SK-N-SH treated with all-trans-retinoic acid at 6 μM for 48 hours (cell line): ENCODE measurements around the gene LXN.

Source experiments
- ATAC-seq: fragments of 200-7000 bp; cut with Tn5 transposase; 3 replicates; pipeline ENCODE4 v1.9.1; 2020; ENCODE audit warnings: mild to moderate bottlenecking, moderate library complexity
- BACH2 ChIP-seq: fragments of 250-450 bp; sonication (Bioruptor Pico); IDR thresholded peaks from 2 replicates; pipeline ENCODE4 v1.9.0; 2021; ENCODE audit warnings: mild to moderate bottlenecking, borderline replicate concordance
- CREB5 ChIP-seq: fragments of 250-450 bp; sonication (Bioruptor Pico); IDR thresholded peaks from 2 replicates; pipeline ENCODE4 v1.5.1; 2020; ENCODE audit warnings: low read depth, mild to moderate bottlenecking, moderate library complexity
- CSDC2 ChIP-seq: fragments of 250-450 bp; sonication (Bioruptor Pico); IDR thresholded peaks from 2 replicates; pipeline ENCODE4 v1.5.0; 2020; ENCODE audit warnings: mild to moderate bottlenecking, moderate library complexity
- CSRNP3 ChIP-seq: fragments of 250-450 bp; sonication (Bioruptor Pico); IDR thresholded peaks from 2 replicates; pipeline ENCODE4 v1.5.1; 2021; ENCODE audit warnings: mild to moderate bottlenecking, moderate library complexity
- ESRRG ChIP-seq: fragments of 250-450 bp; sonication (Bioruptor Pico); IDR thresholded peaks from 2 replicates; pipeline ENCODE4 v1.6.1; 2021; ENCODE audit warnings: mild to moderate bottlenecking
- ISL1 ChIP-seq: fragments of 250-450 bp; sonication (Bioruptor Pico); IDR thresholded peaks from 2 replicates; pipeline ENCODE4 v2.1.2; 2022; ENCODE audit warnings: mild to moderate bottlenecking, moderate library complexity
- OSR1 ChIP-seq: fragments of 250-450 bp; sonication (Bioruptor Pico); IDR thresholded peaks from 2 replicates; pipeline ENCODE4 v1.8.0; 2022; ENCODE audit warnings: moderate library complexity, mild to moderate bottlenecking, inconsistent platforms
- POU6F1 ChIP-seq: fragments of 250-450 bp; sonication (Bioruptor Pico); IDR thresholded peaks from 2 replicates; pipeline ENCODE4 v1.8.0; 2021; ENCODE audit warnings: low read depth, mild to moderate bottlenecking, moderate library complexity, borderline replicate concordance
- RARB ChIP-seq: fragments of 250-450 bp; sonication (Bioruptor Pico); IDR thresholded peaks from 2 replicates; pipeline ENCODE4 v1.8.0; 2021; ENCODE audit warnings: mild to moderate bottlenecking, moderate library complexity
- TCF4 ChIP-seq: fragments of 250-450 bp; sonication (Bioruptor Pico); IDR thresholded peaks from 2 replicates; pipeline ENCODE4 v1.8.0; 2021; ENCODE audit warnings: mild to moderate bottlenecking, moderate library complexity, borderline replicate concordance
- TSHZ2 ChIP-seq: fragments of 250-450 bp; sonication (Bioruptor Pico); IDR thresholded peaks from 2 replicates; pipeline ENCODE4 v1.5.0; 2020; ENCODE audit warnings: mild to moderate bottlenecking, moderate library complexity
- ZC3H10 ChIP-seq: fragments of 250-450 bp; sonication (Bioruptor Pico); IDR thresholded peaks from 2 replicates; pipeline ENCODE4 v1.5.1; 2021; ENCODE audit warnings: mild to moderate bottlenecking, moderate library complexity
- ZNF70 ChIP-seq: fragments of 450-650 bp; formaldehyde crosslinking; IDR thresholded peaks from 2 replicates; pipeline ENCODE4 v1.5.0; 2020; ENCODE audit warnings: mild to moderate bottlenecking, moderate library complexity

Gene LXN

GRCh38 chr3:158683230-158683962 lies 10.9 kb upstream of the LXN start:
- no peak for TF ChIP-seq CSDC2 (CRISPR knock-in tag)
- TF ChIP-seq RARB: no peak
- TF ChIP-seq CSRNP3 (CRISPR knock-in tag): no peak
- TF ChIP-seq ZNF70 (CRISPR knock-in tag): no peak
- no peak for TF ChIP-seq BACH2 (CRISPR knock-in tag)
- no peak for TF ChIP-seq CREB5
- TF ChIP-seq OSR1 (CRISPR knock-in tag): no peak
- no peak for ATAC-seq

GRCh38 chr3:158680861-158681260 lies 8.4 kb upstream of the LXN start:
- no peak for TF ChIP-seq CREB5
- TF ChIP-seq OSR1 (CRISPR knock-in tag): no peak
- TF ChIP-seq ZC3H10: no peak
- no peak for TF ChIP-seq TSHZ2
- TF ChIP-seq ESRRG (CRISPR knock-in tag): no peak
- no peak for TF ChIP-seq CSDC2 (CRISPR knock-in tag)
- no peak for TF ChIP-seq CSRNP3 (CRISPR knock-in tag)
- no peak for TF ChIP-seq TCF4 (CRISPR knock-in tag)
- no peak for ATAC-seq

GRCh38 chr3:158679547-158680000 lies 7.1 kb upstream of the LXN start:
- TF ChIP-seq TSHZ2 (no peak), POU6F1 (no peak), ZNF70 (CRISPR knock-in tag) (no peak), ISL1 (CRISPR knock-in tag) (0 out of 2 replicates have a peak, but pooled peaks have one; percentile 20), RARB (no peak)
- peak; percentile 76 for ATAC-seq
